ENCODE results near the gene RNF40. TPM values are rescaled to one million over a fixed set of nuclear protein-coding genes. Genes with fewer than 3 reads are reported as not detected.

Gene RNF40
- total RNA-seq, 4 donors from 2014 or later, result 55.3 to 105 (median 77.8) TPM

DNA sequence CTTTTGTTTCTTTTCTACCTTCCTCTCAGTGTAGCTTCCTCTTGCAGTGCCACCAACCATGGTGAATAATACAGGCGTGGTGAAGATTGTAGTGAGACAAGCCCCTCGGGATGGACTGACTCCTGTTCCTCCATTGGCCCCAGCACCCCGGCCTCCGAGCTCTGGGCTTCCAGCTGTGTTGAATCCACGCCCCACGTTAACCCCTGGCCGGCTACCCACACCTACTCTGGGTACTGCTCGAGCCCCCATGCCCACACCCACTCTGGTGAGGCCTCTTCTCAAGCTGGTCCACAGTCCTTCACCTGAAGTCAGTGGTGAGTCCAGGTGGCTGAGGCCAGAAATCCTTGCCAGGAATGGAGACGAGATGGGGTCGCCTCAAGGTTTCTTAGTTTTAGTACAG lies 39.2 kb upstream of the RNF40 start:
- no peak for DNase-seq
- intact Hi-C loops (cut with DNase I; ENCODE audit: low total_unique reads), result no loop called here

DNA sequence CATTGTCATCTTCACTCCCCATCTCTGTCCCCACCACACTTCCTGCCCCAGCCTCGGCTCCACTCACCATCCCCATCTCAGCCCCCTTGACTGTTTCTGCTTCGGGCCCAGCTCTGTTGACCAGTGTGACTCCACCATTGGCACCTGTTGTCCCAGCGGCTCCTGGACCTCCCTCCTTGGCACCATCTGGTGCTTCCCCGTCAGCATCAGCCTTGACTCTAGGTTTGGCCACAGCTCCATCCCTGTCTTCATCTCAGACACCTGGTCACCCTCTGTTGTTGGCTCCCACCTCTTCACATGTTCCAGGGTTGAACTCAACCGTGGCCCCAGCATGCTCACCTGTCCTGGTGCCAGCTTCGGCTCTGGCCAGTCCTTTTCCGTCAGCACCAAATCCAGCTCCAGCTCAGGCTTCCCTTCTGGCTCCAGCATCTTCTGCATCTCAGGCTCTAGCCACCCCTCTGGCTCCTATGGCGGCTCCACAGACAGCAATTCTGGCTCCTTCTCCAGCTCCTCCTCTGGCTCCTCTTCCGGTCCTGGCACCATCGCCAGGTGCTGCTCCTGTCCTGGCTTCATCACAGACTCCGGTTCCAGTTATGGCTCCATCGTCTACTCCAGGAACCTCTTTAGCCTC lies 38.3 kb upstream of the RNF40 start:
- Histone ChIP-seq H3K4me3 (no peak overlapping the region), H3K27ac (peak overlapping the region; percentile 71 to 81 (median 77)), H3K9me3 (no peaks in the 10 kb centered on the region), H3K27me3 (no peaks in the 10 kb centered on the region), H3K36me3 (peaks cover 0 to 65% (median 35%) of the 10 kb centered on the region in 4 donors), H3K4me1 (peaks cover 4 to 30% (median 21%) of the 10 kb centered on the region in 4 donors)
- in situ Hi-C loops (cut with MboI; ENCODE audit: low pct_ligation_motif_present in 1 of 4, low pct_unique_long_range_greater_than_20kb in 1 of 4, low sequenced_read_pairs in 3 of 4), result no loop called here
- no peak for DNase-seq
- TF ChIP-seq POLR2A (IDR thresholded peaks at IDR 0.05) (no peak), EP300 (IDR thresholded peaks at IDR 0.05; ENCODE audit: low read depth) (no peak), POLR2AphosphoS5 (IDR thresholded peaks at IDR 0.05) (no peak)
- TF ChIP-seq, protein P1, sequence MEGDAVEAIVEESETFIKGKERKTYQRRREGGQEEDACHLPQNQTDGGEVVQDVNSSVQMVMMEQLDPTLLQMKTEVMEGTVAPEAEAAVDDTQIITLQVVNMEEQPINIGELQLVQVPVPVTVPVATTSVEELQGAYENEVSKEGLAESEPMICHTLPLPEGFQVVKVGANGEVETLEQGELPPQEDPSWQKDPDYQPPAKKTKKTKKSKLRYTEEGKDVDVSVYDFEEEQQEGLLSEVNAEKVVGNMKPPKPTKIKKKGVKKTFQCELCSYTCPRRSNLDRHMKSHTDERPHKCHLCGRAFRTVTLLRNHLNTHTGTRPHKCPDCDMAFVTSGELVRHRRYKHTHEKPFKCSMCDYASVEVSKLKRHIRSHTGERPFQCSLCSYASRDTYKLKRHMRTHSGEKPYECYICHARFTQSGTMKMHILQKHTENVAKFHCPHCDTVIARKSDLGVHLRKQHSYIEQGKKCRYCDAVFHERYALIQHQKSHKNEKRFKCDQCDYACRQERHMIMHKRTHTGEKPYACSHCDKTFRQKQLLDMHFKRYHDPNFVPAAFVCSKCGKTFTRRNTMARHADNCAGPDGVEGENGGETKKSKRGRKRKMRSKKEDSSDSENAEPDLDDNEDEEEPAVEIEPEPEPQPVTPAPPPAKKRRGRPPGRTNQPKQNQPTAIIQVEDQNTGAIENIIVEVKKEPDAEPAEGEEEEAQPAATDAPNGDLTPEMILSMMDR (IDR thresholded peaks at IDR 0.05), result no peak
- 93 to 98% methylated on average over 6 to 12 of the region's 12 CpGs for WGBS, 2 donors (ENCODE audit: low coverage in 1 of 2)
- intact Hi-C loops (cut with DNase I; ENCODE audit: low total_unique reads), result no loop called here

More for the DNA sequence above, 39.2 kb upstream of the RNF40 start:
- Histone ChIP-seq H3K4me3 (no peak overlapping the region), H3K27ac (peak overlapping the region in 2 of 4 donors; percentile 7 to 46), H3K9me3 (no peaks in the 10 kb centered on the region), H3K4me1 (peaks cover 4 to 28% (median 21%) of the 10 kb centered on the region in 4 donors), H3K36me3 (peaks cover 0 to 72% (median 39%) of the 10 kb centered on the region in 4 donors), H3K27me3 (no peaks in the 10 kb centered on the region)
- 83% methylated on average over 10 of the region's 10 CpGs; no CpG with 5 or more reads in 1 of the 2 donors for WGBS, 2 donors (ENCODE audit: low coverage in 1 of 2)
- in situ Hi-C loops (cut with MboI; ENCODE audit: low pct_ligation_motif_present in 1 of 4, low pct_unique_long_range_greater_than_20kb in 1 of 4, low sequenced_read_pairs in 3 of 4), result no loop called here
- TF ChIP-seq EP300 (IDR thresholded peaks at IDR 0.05; ENCODE audit: low read depth) (no peak), POLR2A (IDR thresholded peaks at IDR 0.05) (no peak), POLR2AphosphoS5 (IDR thresholded peaks at IDR 0.05) (no peak)
- TF ChIP-seq, protein P1 (IDR thresholded peaks at IDR 0.05), result no peak

DNA sequence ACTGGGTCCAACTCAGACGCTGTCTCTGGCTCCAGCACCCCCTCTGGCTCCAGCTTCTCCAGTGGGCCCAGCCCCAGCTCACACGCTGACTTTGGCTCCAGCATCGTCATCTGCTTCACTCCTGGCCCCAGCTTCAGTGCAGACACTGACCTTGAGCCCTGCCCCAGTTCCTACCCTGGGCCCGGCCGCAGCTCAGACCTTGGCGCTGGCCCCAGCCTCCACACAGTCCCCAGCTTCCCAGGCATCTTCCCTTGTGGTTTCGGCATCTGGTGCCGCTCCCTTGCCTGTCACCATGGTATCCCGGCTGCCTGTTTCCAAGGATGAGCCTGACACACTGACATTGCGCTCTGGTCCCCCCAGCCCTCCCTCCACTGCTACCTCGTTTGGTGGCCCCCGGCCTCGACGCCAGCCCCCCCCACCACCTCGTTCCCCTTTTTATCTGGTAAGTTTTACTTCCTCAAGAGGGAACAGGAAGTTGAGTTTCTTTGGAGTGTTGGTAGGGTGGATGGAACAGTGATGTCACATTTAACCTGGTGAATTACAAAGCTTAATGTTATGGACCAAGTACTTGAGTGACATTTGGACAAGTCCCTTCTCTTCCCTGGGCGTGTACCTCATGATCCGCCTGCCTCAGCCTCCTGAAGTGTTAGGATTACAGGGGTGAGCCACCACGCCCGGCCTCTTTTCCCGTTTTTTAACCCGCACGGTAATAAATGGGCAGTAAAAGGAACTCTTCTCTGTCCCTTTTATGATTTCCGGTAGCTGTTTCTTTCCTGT lies 37.3 kb upstream of the RNF40 start:
- no peak for TF ChIP-seq EP300 (IDR thresholded peaks at IDR 0.05; ENCODE audit: low read depth)
- TF ChIP-seq, protein P1 (IDR thresholded peaks at IDR 0.05), result no peak
- no peak for TF ChIP-seq POLR2A (IDR thresholded peaks at IDR 0.05)
- TF ChIP-seq POLR2AphosphoS5 (IDR thresholded peaks at IDR 0.05), result no peak
- H3K36me3 ChIP-seq, result peaks cover 0 to 66% (median 34%) of the 10 kb centered on the region in 4 donors
- no peak overlapping the region for H3K4me3 ChIP-seq
- peak; percentile 72 for DNase-seq
- in situ Hi-C loops (cut with MboI; ENCODE audit: low pct_ligation_motif_present in 1 of 4, low pct_unique_long_range_greater_than_20kb in 1 of 4, low sequenced_read_pairs in 3 of 4), result no loop called here
- H3K27ac ChIP-seq, result peak overlapping the region; percentile 71 to 81 (median 77)
- H3K27me3 ChIP-seq, result no peaks in the 10 kb centered on the region
- no peaks in the 10 kb centered on the region for H3K9me3 ChIP-seq
- intact Hi-C loops (cut with DNase I; ENCODE audit: low total_unique reads), result no loop called here
- WGBS, 2 donors (ENCODE audit: low coverage in 1 of 2), result 43 to 58% methylated on average over 7 to 23 of the region's 23 CpGs
- peaks cover 4 to 38% (median 21%) of the 10 kb centered on the region in 4 donors for H3K4me1 ChIP-seq

DNA sequence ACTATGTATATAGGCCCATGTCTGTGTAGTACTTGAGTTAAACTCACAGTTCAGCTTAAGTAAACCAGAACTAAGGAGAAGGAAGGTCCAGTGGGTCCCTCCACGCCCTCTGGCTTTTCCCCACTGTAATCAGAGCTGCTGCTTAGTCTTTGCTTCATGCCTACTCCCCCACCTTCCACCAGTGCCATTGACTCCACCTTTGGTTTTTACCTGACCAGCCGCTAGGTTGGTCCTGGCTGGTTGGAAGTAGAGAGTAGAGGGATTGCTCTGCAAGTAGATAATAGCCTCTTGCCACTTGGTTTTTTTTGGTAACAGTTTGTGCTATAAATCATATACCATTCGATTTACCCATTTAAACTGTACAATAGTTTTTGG lies 36.7 kb upstream of the RNF40 start:
- Histone ChIP-seq H3K36me3 (peaks cover 0 to 65% (median 34%) of the 10 kb centered on the region in 4 donors), H3K9me3 (no peaks in the 10 kb centered on the region), H3K4me3 (no peak overlapping the region), H3K27ac (peak overlapping the region; percentile 71 to 81 (median 77)), H3K4me1 (peaks cover 4 to 38% (median 21%) of the 10 kb centered on the region in 4 donors), H3K27me3 (no peaks in the 10 kb centered on the region)
- DNase-seq, result no peak
- in situ Hi-C loops (cut with MboI; ENCODE audit: low pct_ligation_motif_present in 1 of 4, low pct_unique_long_range_greater_than_20kb in 1 of 4, low sequenced_read_pairs in 3 of 4) (no loop called here), intact Hi-C loops (cut with DNase I; ENCODE audit: low total_unique reads) (no loop called here)
- TF ChIP-seq POLR2AphosphoS5 (IDR thresholded peaks at IDR 0.05) (peak in 1 of 3 donors; percentile 50), EP300 (IDR thresholded peaks at IDR 0.05; ENCODE audit: low read depth) (no peak), POLR2A (IDR thresholded peaks at IDR 0.05) (no peak)
- TF ChIP-seq, protein P1 (IDR thresholded peaks at IDR 0.05), result peak in 1 of 5 experiments; percentile 40
- 60 to 70% methylated on average over 2 to 3 of the region's 3 CpGs for WGBS, 2 donors (ENCODE audit: low coverage in 1 of 2)

Data from transverse colon (tissue), 4 donors.